Stimulated activated memory B cell treated with anti-CD40 and anti-IgM and Interleukin-4, amounts not matched to agents 10 μg/mL and 1 μg/mL and 100 μg/mL, for 72 hours (primary cell): ENCODE measurements around the gene EMSY.

ENCODE experiments used
- ATAC-seq: fragments of 150-1000 bp; cut with Tn5 transposase; 2 replicates; pipeline ENCODE4 v1.10.0; 2021
- H3K27ac Mint-ChIP-seq: one replicate; pipeline ENCODE4 v1.8.0; 2022; ENCODE audit warnings: mild to moderate bottlenecking, mixed read lengths
- H3K27me3 Mint-ChIP-seq: one replicate; pipeline ENCODE4 v1.8.0; 2022; ENCODE audit warnings: mixed read lengths
- H3K36me3 Mint-ChIP-seq: one replicate; pipeline ENCODE4 v1.8.0; 2022; ENCODE audit warnings: mixed read lengths
- H3K4me1 Mint-ChIP-seq: one replicate; pipeline ENCODE4 v1.8.0; 2022; ENCODE audit warnings: mixed read lengths
- H3K4me3 Mint-ChIP-seq: one replicate; pipeline ENCODE4 v1.8.0; 2022; ENCODE audit warnings: mild to moderate bottlenecking, moderate library complexity, mixed read lengths
- H3K9me3 Mint-ChIP-seq: one replicate; pipeline ENCODE4 v1.8.0; 2022; ENCODE audit warnings: mixed read lengths

EMSY gene

DNA sequence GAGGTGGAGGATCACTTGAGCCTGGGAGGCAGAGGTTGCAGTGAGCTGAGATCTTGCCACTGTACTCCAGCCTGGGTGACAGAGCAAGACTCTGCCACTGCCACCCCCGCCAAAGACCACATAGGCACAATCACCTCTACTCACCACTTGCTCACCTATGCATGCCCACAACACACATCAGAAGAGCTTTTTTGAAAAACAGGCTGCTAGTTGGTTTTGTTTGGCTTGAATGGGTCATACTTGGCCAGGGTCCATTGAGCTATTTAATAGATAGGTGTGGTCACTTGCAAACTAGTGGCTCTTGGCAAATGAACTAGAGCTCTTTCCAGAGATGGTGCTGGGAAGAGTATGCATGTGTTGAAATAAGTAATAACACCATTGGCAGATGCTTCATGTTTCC is 80.1 kb downstream of the EMSY start:
- no peak for ATAC-seq
- Mint-ChIP-seq H3K4me1 (no peaks in the 10 kb centered on the region), H3K9me3 (no peaks in the 10 kb centered on the region), H3K27ac (no peak overlapping the region), H3K27me3 (no peaks in the 10 kb centered on the region), H3K36me3 (peaks cover 53% of the 10 kb centered on the region), H3K4me3 (no peak overlapping the region)

- H3K4me3 Mint-ChIP-seq = no peak overlapping the region
- no peaks in the 10 kb centered on the region for H3K9me3 Mint-ChIP-seq
- peaks cover 58% of the 10 kb centered on the region for H3K36me3 Mint-ChIP-seq
- H3K27me3 Mint-ChIP-seq = no peaks in the 10 kb centered on the region
- H3K27ac Mint-ChIP-seq = no peak overlapping the region
- ATAC-seq = no peak
- H3K4me1 Mint-ChIP-seq = no peaks in the 10 kb centered on the region
Observed at GRCh38 chr11:76526878-76527277, 82.1 kb downstream of the EMSY start.

DNA sequence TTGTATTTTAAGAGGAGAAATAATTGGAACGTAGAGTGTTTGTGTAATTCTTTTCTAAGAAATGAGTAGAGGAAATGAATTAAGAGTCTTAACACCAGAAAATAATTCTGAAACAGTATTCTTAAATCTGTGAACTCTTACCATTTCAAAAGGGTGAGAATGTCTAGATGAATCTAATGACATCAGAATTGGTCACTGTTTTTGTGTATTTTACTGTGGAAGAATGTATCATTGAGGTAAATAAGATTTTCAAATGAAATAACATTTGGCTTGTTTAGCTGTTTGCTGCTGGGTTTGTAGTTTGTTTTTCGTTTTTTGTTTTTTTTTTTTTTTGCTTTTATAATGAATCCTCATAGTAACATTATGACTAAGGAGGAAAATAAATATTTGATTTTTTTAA is 97.6 kb downstream of the EMSY start:
- Mint-ChIP-seq H3K4me1 (no peaks in the 10 kb centered on the region), H3K4me3 (no peak overlapping the region), H3K27ac (no peak overlapping the region), H3K27me3 (no peaks in the 10 kb centered on the region), H3K9me3 (no peaks in the 10 kb centered on the region), H3K36me3 (peaks cover 65% of the 10 kb centered on the region)
- ATAC-seq = no peak

GRCh38 chr11:76543006-76543703 is 98.3 kb downstream of the EMSY start:
- Mint-ChIP-seq H3K27me3 (no peaks in the 10 kb centered on the region), H3K4me3 (no peak overlapping the region), H3K27ac (no peak overlapping the region), H3K4me1 (no peaks in the 10 kb centered on the region), H3K36me3 (peaks cover 58% of the 10 kb centered on the region), H3K9me3 (no peaks in the 10 kb centered on the region)
- ATAC-seq = no peak

- Mint-ChIP-seq H3K4me3 (no peak overlapping the region), H3K4me1 (no peaks in the 10 kb centered on the region), H3K27ac (no peak overlapping the region), H3K9me3 (no peaks in the 10 kb centered on the region), H3K36me3 (peaks cover 18% of the 10 kb centered on the region), H3K27me3 (no peaks in the 10 kb centered on the region)
- ATAC-seq = no peak
Observed at GRCh38 chr11:76550781-76551180, 106.0 kb downstream of the EMSY start.

DNA sequence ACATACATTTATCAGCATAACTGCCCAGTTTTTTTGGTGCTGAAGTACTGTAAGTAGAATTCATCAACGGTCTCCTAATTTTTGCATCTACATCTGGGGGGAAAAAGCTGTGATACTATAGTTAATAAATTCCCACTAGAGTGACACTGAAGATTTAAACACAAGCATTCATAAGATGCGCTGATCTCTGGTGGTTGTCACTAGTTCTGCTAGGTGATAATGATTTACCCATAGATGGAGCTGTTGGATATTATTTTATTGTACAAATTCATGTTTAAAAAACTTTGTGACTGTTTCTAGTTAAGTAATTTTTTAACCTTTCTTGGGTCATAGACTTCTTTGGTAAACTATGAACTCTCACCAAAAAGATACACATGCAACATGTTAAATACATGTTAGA is 106.6 kb downstream of the EMSY start:
- Mint-ChIP-seq H3K27me3 (no peaks in the 10 kb centered on the region), H3K36me3 (peaks cover 12% of the 10 kb centered on the region), H3K9me3 (no peaks in the 10 kb centered on the region), H3K27ac (no peak overlapping the region), H3K4me3 (no peak overlapping the region), H3K4me1 (no peaks in the 10 kb centered on the region)
- ATAC-seq = no peak

- Mint-ChIP-seq H3K27me3 (no peaks in the 10 kb centered on the region), H3K4me1 (no peaks in the 10 kb centered on the region), H3K9me3 (no peaks in the 10 kb centered on the region), H3K27ac (no peak overlapping the region), H3K4me3 (no peak overlapping the region), H3K36me3 (peaks cover 6% of the 10 kb centered on the region)
- no peak for ATAC-seq
Observed at GRCh38 chr11:76552987-76553386, 108.2 kb downstream of the EMSY start.

DNA sequence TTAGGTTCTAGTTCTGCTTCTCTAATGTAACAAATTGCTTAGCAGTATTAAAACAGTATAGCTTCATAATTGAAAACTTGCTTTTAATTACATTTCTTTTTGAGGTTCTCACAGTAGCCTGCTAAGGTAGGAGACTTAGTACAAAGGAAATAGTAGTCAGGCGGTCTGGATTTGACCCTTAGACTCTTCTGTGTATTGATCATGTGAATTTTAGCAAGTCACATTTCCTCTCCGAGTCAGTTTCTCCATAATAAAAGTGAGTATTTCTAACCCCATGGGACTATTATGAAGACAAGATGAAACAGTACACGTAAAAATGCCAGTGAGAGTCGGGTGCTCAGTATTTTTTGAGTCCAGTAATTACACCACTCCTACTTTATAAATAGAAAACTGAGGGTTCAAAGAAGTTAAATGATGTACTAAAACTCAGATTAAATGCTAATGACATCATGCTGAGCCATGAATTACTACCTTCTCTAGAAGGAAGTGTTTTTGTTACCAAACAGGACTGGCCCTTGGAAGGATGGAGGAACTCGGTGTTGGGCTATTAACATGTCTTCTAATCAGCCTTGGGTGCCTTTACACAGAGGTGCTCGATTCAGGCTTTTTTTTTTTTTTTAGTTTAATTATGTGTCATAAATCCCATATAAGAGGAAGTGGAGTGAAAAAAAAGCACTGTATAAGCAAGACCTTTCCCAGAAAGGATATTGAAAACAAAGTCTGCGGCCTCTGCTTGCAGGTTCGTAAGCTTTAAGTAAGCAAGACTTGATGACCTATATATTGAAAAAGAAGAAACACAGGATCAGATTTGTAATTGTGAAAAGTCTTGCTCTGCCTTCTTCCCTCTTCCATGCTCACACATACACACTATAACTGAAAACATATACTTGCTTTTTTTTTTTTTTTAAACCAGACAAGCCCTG is 109.0 kb downstream of the EMSY start:
- Mint-ChIP-seq H3K27me3 (peaks cover 6% of the 10 kb centered on the region), H3K36me3 (peaks cover 5% of the 10 kb centered on the region), H3K4me3 (no peak overlapping the region), H3K27ac (no peak overlapping the region), H3K4me1 (no peaks in the 10 kb centered on the region), H3K9me3 (no peaks in the 10 kb centered on the region)
- peak; percentile 59 for ATAC-seq

DNA sequence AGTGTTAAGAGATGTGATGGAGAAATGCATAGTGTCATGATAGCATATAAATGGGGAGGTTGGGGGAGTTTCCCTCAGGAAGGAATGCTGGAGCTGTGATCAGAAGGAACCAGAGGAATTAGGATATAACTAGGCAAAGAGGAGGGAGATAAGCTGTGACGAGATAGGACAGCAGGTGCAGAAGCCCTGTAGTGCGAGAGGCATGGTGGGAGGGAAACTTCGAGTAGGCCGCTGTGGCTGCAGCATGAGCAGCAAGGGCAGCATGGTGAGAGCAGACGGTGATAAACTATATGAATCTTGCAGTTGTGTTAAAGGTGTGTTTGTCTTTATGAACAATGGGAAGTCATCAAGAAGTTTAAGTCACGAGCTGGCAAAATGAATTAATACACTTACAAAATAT is 109.9 kb downstream of the EMSY start:
- no peak for ATAC-seq
- no peak overlapping the region for H3K4me3 Mint-ChIP-seq
- no peaks in the 10 kb centered on the region for H3K4me1 Mint-ChIP-seq
- H3K36me3 Mint-ChIP-seq = no peaks in the 10 kb centered on the region
- no peak overlapping the region for H3K27ac Mint-ChIP-seq
- H3K9me3 Mint-ChIP-seq = no peaks in the 10 kb centered on the region
- peaks cover 9% of the 10 kb centered on the region for H3K27me3 Mint-ChIP-seq

DNA sequence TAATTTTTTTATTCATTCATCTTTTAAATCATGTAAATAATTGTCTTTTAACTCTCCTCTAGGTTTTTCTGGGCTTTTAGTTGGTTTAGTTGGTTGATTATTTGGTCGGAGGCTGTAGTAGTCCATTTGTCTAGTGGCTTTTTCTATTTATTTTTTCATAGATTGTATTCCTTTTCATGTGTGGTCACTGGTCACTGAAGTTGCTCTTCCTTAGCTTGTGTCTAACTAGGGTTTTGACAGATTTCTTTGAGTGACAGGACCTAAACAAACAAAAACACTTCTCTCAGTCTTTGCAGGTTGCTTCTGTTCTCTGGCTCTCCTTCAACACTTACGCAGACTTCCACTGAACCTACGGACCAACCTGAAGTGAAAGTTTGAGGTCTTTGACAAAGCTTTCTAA is 112.6 kb downstream of the EMSY start:
- no peak overlapping the region for H3K27ac Mint-ChIP-seq
- ATAC-seq = no peak
- no peak overlapping the region for H3K4me3 Mint-ChIP-seq
- no peaks in the 10 kb centered on the region for H3K36me3 Mint-ChIP-seq
- H3K9me3 Mint-ChIP-seq = no peaks in the 10 kb centered on the region
- peaks cover 24% of the 10 kb centered on the region for H3K27me3 Mint-ChIP-seq
- H3K4me1 Mint-ChIP-seq = no peaks in the 10 kb centered on the region

DNA sequence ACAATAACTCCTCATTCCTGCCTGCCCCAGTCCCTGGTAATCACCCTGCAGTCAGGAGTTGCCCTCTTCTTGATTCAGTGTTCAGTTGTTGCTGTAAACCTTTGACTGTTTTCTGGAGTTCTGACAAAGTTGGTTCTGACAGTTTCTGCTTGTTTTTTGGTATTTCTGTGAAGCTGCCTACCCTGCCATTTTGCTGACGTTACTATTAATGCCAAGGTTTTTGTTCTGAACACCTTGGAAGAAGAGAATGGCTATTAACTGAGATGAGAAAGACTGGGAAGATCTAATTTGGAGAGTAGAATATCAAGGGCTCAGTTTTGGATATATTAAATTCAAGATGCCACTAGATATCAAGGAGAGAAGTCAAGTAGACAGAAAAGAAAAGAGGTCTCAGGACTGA is 113.7 kb downstream of the EMSY start:
- no peaks in the 10 kb centered on the region for H3K36me3 Mint-ChIP-seq
- no peak for ATAC-seq

GRCh38 chr11:76558891-76559290 is 114.1 kb downstream of the EMSY start:
- Mint-ChIP-seq H3K4me1 (no peaks in the 10 kb centered on the region), H3K4me3 (no peak overlapping the region), H3K27me3 (peaks cover 26% of the 10 kb centered on the region), H3K9me3 (no peaks in the 10 kb centered on the region), H3K36me3 (no peaks in the 10 kb centered on the region), H3K27ac (no peak overlapping the region)
- no peak for ATAC-seq

More for the DNA sequence above, 113.7 kb downstream of the EMSY start:
- Mint-ChIP-seq H3K9me3 (no peaks in the 10 kb centered on the region), H3K27ac (no peak overlapping the region), H3K4me3 (no peak overlapping the region), H3K4me1 (no peaks in the 10 kb centered on the region), H3K27me3 (peaks cover 26% of the 10 kb centered on the region)

GRCh38 chr11:76559346-76559745 is 114.5 kb downstream of the EMSY start:
- no peak for ATAC-seq
- no peak overlapping the region for H3K27ac Mint-ChIP-seq
- peaks cover 31% of the 10 kb centered on the region for H3K27me3 Mint-ChIP-seq
- H3K9me3 Mint-ChIP-seq = no peaks in the 10 kb centered on the region
- H3K4me3 Mint-ChIP-seq = no peak overlapping the region
- no peaks in the 10 kb centered on the region for H3K36me3 Mint-ChIP-seq
- peaks cover 2% of the 10 kb centered on the region for H3K4me1 Mint-ChIP-seq

GRCh38 chr11:76560219-76560618 is 115.4 kb downstream of the EMSY start:
- H3K27me3 Mint-ChIP-seq = peaks cover 35% of the 10 kb centered on the region
- H3K4me3 Mint-ChIP-seq = no peak overlapping the region
- H3K9me3 Mint-ChIP-seq = no peaks in the 10 kb centered on the region
- H3K4me1 Mint-ChIP-seq = peaks cover 8% of the 10 kb centered on the region
- no peak for ATAC-seq
- no peak overlapping the region for H3K27ac Mint-ChIP-seq
- no peaks in the 10 kb centered on the region for H3K36me3 Mint-ChIP-seq

GRCh38 chr11:76561245-76561644 is 116.4 kb downstream of the EMSY start:
- Mint-ChIP-seq H3K36me3 (no peaks in the 10 kb centered on the region), H3K27ac (no peak overlapping the region), H3K9me3 (no peaks in the 10 kb centered on the region), H3K4me3 (no peak overlapping the region), H3K4me1 (peaks cover 8% of the 10 kb centered on the region), H3K27me3 (peaks cover 35% of the 10 kb centered on the region)
- no peak for ATAC-seq

DNA sequence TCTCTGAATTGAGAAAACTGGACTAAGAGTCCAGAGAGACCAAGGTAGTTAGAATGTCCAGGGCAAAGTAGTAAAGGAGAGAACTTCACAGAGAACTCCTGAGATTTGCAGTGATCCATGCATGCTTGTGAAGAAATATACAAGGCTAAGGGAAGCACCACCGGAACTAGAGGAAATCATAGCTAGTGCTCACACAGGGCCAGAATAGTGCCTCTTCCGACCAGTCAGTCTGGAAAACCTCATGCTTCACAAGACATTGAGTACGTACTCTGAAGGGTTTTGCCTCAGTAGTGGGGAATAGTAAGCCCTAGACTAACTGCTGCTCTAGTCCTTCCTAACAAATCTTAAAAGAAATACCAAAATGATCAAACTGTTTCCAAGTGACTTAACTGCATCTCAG is 117.7 kb downstream of the EMSY start:
- peaks cover 35% of the 10 kb centered on the region for H3K27me3 Mint-ChIP-seq
- no peaks in the 10 kb centered on the region for H3K36me3 Mint-ChIP-seq
- no peak overlapping the region for H3K4me3 Mint-ChIP-seq
- H3K9me3 Mint-ChIP-seq = no peaks in the 10 kb centered on the region
- no peak for ATAC-seq
- peaks cover 8% of the 10 kb centered on the region for H3K4me1 Mint-ChIP-seq
- H3K27ac Mint-ChIP-seq = no peak overlapping the region
